ENCODE data around the gene DNAJC11.

- TF ChIP-seq CTCF (IDR thresholded peaks at IDR 0.05) (no peak), RAD21 (conservative IDR thresholded peaks at IDR 0.05 in 1 of 2, IDR thresholded peaks at IDR 0.05 in 1 of 2) (no peak), POLR2A (IDR thresholded peaks at IDR 0.05; ENCODE audit: low read length) (no peak), EP300 (IDR thresholded peaks at IDR 0.05) (no peak), MYC (IDR thresholded peaks at IDR 0.05; ENCODE audit: borderline replicate concordance, low read length) (no peak)
Observed at GRCh38 chr1:6726253-6726652, 24.6 kb upstream of the DNAJC11 start.

All from A549 (cell line).